HG02973 (cell line): ENCODE measurements around the gene MS4A15.

Experiments
- ATAC-seq: cut with Tn5 transposase; IDR thresholded peaks from one replicate; pipeline ENCODE4 v1.9.1; 2021; ENCODE audit warnings: moderate library complexity; ENCODE audit not compliant: unreplicated experiment

Gene MS4A15

GRCh38 chr11:60776167-60776566 is 19.5 kb downstream of the MS4A15 start:
- ATAC-seq: no peak

GRCh38 chr11:60777106-60777505 is 20.4 kb downstream of the MS4A15 start:
- no peak for ATAC-seq

- no peak for ATAC-seq
Measured at GRCh38 chr11:60777572-60777971, 20.9 kb downstream of the MS4A15 start.

GRCh38 chr11:60780065-60780464 is 23.4 kb downstream of the MS4A15 start:
- ATAC-seq: no peak

GRCh38 chr11:60780774-60781173 is 24.1 kb downstream of the MS4A15 start:
- ATAC-seq: no peak

- no peak for ATAC-seq
Measured at GRCh38 chr11:60781286-60781980, 24.8 kb downstream of the MS4A15 start.

- no peak for ATAC-seq
Measured at GRCh38 chr11:60781981-60782316, 25.3 kb downstream of the MS4A15 start.

GRCh38 chr11:60782393-60783140 is 25.9 kb downstream of the MS4A15 start:
- no peak for ATAC-seq

GRCh38 chr11:60783141-60783484 is 26.4 kb downstream of the MS4A15 start:
- ATAC-seq: no peak

GRCh38 chr11:60783911-60784310 is 27.2 kb downstream of the MS4A15 start:
- ATAC-seq: no peak

GRCh38 chr11:60785136-60785535 is 28.5 kb downstream of the MS4A15 start, which contains the start of gene MS4A10:
MS4A10 (plus strand) TSS chr11:60785333; CDS start chr11:60790336, 5,003 bp downstream.
- no peak for ATAC-seq

- no peak for ATAC-seq
Measured at GRCh38 chr11:60785806-60786361, 29.2 kb downstream of the MS4A15 start.

- no peak for ATAC-seq
Measured at GRCh38 chr11:60786811-60787567, 30.3 kb downstream of the MS4A15 start.

- no peak for ATAC-seq
Measured at GRCh38 chr11:60788401-60789125, 31.9 kb downstream of the MS4A15 start.

GRCh38 chr11:60790726-60791125 is 34.1 kb downstream of the MS4A15 start:
- no peak for ATAC-seq

GRCh38 chr11:60791153-60791933 is 34.7 kb downstream of the MS4A15 start:
- ATAC-seq: no peak

GRCh38 chr11:60792521-60792920 is 35.9 kb downstream of the MS4A15 start:
- ATAC-seq: no peak

- ATAC-seq: no peak
Measured at GRCh38 chr11:60795291-60795690, 38.6 kb downstream of the MS4A15 start.

- ATAC-seq: no peak
Measured at GRCh38 chr11:60797846-60798630, 41.4 kb downstream of the MS4A15 start.
